DMS53 treated with DMSO at 0.1 percent for 48 hours (cell line): ENCODE measurements around the gene PRAMEF1.
"Not testable (repeated sequence)": the region's sequence is repeated elsewhere in the genome, so short reads cannot be mapped to it uniquely, and the experiment has no call there.

Experiments
- DNase-seq: peaks from one replicate; lab custom pipeline; 2025; ENCODE audit not compliant: unreplicated experiment; lab: John Stamatoyannopoulos, UW

PRAMEF1 gene

DNA sequence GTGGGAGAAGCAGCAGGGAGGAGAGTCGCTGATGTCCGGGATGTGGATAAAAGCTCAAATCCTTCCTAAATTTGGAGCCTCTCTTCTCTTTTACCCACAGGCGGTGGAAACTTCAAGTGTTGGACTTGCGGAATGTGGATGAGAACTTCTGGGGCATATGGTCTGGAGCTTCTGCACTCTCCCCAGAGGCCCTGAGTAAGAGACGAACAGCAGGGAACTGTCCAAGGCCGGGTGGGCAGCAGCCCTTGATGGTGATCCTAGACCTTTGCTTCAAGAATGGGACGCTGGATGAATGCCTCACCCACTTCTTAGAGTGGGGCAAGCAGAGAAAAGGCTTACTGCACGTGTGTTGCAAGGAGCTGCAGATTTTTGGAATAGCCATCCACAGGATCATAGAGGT, 15.8 kb upstream of the PRAMEF1 start:
- DNase-seq = no peak

DNA sequence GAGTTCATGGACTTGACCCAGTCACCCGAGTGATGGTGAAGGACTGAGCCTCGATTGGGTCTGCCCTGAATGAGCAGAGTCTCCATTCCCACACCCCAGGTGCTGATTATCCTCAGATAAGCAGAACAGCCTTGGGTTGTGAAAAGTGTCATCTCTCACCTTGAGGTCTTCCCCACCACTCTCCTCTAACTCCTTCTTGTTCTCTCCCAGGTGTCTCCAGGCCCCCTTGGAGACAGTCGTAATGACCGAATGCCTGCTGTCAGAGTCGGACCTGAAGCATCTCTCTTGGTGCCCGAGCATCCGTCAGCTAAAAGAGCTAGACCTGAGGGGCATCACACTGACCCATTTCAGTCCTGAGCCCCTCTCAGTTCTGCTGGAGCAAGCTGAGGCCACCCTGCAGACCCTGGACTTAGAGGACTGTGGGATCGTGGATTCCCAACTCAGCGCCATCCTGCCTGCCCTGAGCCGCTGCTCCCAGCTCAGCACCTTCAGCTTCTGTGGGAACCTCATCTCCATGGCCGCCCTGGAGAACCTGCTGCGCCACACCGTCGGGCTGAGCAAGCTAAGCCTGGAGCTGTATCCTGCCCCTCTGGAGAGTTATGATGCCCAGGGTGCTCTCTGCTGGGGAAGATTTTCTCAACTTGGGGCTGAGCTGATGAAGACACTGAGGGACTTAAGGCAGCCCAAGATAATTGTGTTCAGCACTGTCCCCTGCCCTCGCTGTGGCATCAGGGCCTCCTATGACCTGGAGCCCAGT, 14.2 kb upstream of the PRAMEF1 start:
- DNase-seq = no peak

DNA sequence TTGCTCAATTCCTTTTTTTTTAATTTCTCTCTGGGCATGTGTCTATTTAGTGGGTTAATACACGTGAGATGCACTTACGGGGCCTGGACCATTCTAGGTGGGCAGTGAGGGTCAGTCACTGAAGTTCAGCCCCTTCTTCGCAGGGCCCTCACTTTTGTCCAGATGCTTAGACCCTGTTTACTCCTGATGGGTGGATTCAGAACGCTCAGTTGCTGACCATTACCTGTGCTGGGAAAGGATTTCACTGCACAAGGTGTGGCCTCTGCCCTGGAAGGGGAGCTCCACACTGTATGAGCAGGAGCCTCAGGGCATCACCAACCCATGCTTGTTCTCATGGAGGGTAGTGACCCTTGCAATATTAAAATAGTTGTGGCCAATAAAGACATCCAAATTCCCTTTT, 13.1 kb upstream of the PRAMEF1 start:
- DNase-seq = no peak

DNA sequence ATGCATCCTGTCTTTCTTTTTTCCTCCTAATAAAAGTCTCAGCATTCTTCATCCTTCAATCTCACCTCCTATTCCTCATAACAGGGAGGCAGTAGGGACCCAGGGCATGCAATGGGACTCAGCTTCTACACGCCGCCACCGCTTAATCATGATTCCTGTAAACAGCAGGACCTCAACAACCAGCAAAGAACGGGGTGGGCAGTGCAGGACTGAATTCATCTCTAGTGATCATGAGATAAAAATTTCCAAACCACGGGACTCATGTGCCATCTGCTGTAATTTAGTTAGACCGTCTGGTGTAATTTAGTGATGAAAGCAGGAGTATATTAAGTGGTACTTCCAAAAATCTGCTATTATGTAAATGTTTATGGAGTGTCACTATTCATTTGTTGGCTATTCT, 12.3 kb upstream of the PRAMEF1 start:
- DNase-seq = no peak

DNA sequence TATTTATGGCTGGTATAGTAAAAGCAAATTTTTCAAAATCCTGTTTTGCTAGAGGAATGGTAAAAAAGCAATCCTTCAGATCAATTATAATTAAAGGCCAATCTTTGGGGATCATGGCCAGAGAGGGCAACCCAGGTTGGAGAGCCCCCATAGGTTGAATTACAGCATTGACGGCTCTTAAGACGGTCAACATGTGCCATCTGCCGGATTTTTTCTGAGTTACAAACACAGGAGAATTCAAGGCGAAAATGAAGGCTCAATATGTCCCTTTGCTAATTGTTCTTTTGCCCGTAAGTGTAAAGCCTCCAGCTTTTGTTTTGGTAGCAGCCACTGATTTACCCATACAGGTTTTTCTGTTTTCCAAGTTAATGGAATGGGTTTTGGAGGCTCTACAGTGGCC, 9.7 kb upstream of the PRAMEF1 start:
- not testable (repeated sequence) for DNase-seq

DNA sequence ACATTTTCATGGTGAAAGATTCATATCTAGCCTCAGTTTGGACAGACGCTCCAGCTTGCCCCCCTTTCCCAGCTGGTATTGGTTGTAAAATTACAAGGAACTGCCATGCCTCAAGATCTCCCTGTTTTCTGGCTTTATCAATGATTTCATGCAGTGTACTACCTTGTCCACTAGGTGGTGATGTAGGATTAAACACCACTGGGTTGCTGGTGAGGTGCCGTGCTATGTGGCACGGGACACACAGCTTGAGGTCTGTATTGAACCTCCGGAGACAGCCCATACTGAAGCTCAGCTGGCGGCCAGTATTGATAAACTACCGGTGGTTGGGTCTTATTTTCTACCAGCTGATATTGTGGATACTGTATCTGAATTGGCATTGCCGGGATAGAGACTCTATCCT, 7.4 kb upstream of the PRAMEF1 start:
- not testable (repeated sequence) for DNase-seq

DNA sequence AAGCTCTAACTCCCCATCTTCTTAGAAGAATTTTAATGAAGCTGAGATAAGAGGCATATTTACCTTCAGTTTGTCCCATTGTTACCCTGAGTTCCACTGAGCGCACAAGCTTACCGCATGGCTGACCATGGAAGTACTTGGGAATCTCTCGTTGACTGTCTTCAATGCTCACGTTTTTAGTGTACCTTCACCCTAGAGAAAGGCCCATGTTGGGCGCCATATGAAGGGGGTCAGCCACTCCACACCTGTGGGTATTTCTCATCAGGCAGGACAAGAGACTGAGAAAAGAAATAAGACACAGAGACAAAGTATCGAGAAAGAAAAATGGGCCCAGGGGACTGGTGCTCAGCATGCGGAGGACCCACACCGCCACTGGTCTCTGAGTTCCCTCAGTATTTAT, 6.5 kb upstream of the PRAMEF1 start:
- not testable (repeated sequence) for DNase-seq

DNA sequence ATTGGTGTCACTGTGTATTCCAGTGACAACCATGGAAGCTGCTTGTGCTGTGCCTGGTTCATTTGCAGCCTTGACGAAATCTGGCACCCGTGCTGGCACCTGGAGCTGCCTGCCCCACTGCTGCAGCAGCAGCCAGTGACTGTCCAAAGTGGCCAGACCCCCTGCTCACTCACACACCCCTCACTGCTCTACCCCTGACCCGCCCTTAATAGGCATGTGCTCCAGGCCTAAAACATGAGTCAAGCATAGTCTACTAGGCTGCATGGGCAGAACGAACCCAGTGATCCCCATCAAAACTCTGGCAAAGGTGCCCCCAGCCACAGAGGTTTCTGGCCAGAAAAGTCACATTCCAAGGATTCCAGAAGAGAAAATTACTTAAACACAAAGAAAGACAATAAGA, 7.7 kb downstream of the PRAMEF1 start:
- DNase-seq = no peak

DNA sequence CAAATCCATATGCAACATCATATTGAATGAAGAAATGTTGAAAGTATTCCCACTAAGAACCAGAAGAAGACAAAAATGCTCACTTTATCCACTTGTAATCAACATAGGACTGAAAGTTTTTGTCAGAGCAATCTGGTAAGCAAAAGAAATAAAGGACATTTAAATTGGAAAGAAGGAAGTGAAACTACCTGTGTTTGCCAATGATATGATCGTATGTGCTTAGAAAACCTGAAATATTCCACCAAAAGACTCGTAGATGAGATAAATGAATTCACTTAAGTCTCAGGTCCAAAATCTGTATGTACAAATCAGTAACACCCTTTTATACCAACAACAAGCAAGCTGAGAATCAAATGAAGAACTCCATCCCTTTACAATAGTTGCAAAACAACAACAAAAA, 8.5 kb downstream of the PRAMEF1 start:
- no peak for DNase-seq

DNA sequence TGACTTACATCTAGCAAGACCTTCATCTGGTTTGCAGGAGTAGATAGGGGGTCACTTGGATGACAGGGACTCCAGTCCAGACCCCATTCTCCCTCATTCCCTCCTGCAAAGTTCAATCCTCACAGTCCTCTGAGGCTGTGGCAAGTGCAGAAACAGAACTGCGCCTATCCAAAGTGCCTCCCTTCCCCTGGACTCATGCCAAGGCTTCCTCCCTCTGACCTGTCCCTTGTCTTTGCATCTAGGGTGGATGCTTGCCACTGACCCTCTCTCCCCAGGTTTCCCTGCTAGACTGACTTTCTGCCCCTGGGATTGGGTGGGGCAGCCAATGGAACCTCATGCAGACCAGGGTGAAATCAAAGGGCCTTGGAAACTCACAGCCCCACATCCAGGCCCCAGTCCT, 18.7 kb downstream of the PRAMEF1 start:
- no peak for DNase-seq

DNA sequence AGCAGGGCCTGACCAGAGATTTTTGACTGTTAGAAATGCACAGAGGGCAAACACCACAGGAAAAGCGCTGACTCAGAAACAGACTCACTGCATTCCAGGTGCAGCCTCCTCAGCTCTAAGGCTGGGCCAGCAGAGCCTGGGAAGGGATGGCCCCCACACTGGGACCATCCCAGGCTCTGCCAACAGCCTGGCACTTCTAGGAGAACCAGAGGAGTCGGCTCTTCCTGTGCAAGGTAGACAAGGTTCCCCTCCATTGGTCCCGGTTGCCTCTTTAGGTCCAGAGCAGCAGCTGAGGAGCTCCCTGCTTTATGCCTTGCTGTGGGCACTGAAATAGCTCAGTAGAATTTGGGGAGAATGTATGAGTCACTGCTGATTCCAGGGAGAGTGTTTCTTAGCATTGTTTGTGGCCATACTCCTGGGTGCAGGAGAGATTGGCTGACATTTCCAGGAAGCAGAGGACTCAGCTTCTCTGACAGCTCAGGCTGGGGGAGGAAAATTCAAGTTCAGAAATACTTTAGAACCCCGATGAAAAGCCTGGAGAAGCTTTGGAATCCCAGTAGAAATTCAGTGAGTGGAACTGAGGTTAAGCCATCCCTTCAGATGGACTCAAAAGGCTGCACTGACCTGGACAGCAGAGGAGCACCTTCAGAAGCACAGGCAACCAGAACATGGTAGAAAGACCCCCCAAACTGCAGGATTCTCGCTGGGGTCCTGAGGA, 19.7 kb downstream of the PRAMEF1 start:
- DNase-seq = no peak

DNA sequence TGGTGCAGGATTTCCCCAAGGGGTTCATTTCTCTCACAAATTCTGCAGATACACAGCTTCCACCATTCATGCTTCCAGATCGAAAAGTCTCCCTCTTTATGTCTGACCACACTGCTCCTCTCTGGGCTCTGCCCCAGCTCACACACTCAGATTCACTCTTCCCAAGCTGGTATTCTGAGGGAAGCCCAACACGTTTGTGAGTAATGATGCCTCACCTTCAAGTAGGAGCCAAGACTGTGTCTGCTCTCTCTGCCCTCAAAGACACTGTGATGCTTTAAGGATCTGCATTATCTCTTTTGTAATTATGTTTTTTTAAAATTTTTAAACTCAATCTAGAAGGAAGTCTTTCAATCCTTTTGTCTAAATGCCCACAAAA, 20.2 kb downstream of the PRAMEF1 start:
- DNase-seq = no peak

DNA sequence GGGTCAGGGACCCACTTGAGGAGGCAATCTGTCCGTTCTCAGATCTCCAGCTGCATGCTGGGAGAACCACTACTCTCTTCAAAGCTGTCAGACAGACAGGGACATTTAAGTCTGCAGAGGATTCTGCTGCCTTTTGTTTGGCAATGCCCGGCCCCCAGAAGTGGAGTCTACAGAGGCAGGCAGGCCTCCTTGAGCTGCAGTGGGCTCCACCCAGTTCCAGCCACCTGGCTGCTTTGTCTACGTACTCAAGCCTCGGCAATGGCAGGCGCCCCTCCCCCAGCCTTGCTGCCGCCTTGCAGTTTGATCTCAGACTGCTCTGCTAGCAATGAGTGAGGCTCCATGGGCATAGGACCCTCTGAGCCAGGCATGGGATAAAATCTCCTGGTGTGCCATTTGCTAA, 27.9 kb downstream of the PRAMEF1 start:
- DNase-seq = not testable (repeated sequence)

DNA sequence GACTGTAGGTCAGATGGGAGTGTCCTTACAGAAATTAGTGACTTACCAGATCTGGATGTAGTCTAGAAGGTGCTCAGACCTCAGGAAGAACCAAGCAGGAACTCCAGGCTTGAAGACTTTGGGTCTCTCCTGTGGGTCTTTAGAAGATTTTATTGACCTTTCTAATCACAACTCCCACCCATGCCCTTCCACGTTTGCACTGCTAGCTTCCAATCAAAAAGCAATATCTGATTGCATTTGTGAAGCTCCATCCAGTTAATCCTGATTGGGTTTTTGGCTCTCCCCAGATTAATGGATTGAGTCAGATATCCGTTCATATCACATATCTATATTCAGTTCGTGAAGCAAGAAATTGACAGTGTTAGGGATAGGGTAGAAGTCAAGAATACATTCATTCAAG, 40.1 kb downstream of the PRAMEF1 start, which contains the start of gene PRAMEF11:
PRAMEF11 (minus strand) TSS at position 101 of the 400 bp plus-strand sequence. CDS start 2,621 bp downstream, outside the sequence.
- DNase-seq = not testable (repeated sequence)

DNA sequence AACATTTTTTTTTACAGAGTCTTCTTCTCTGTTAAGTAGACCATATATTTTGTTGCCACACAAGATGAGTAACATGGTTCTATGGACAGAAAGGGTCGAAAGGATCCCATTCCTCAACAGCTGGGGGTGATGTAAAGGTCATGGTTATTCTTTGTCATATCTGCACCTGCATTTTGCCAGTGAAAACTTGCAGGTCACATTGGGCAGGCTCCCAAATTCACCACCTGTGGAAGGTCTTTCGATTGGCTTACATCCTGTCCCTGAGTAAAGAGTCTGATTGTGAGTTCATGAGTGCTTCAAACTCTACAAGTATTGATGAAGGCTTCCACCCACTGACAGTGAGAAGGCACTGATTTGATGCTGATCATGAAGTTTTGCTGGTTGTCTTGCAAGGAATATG, 42.1 kb downstream of the PRAMEF1 start:
- not testable (repeated sequence) for DNase-seq
